HEK293 (cell line): ENCODE results near the gene WNT7B.

Experiments
- CTCF ChIA-PET: fragments of 350-600 bp; formaldehyde crosslinking; extraction: SDS; loops from one replicate; lab custom pipeline; 2021; ENCODE audit warnings: antibody characterized with exemption; lab: Yijun Ruan, JAX
- POLR2A ChIA-PET: fragments of 300-600 bp; formaldehyde crosslinking; extraction: SDS; loops from one replicate; lab custom pipeline; 2020; ENCODE audit warnings: antibody characterized with exemption, inconsistent platforms; lab: Yijun Ruan, JAX
- H3K27ac ChIP-seq: fragments of 200-500 bp; sonication (Bioruptor generic); 2 replicates; pipeline ENCODE4 v1.5.1; 2014; ENCODE audit warnings: low read depth, low read length, control low read depth, inconsistent platforms; ENCODE audit errors: extremely low read depth
- H3K36me3 ChIP-seq, 2 experiments: fragments of 200-500 bp in 1 of 2; sonication (Bioruptor generic) in 1 of 2; 1 replicate in 1 of 2; 2 replicates in 1 of 2; pipeline ENCODE4 v1.5.1; 2014 to 2017; ENCODE audit warnings: inconsistent platforms in 2 of 2, low read length in 2 of 2; ENCODE audit not compliant: control insufficient read depth in 2 of 2, insufficient read depth in 1 of 2
- H3K4me1 ChIP-seq: fragments of 200-500 bp; sonication (Bioruptor generic); 2 replicates; pipeline ENCODE4 v1.5.1; 2014; ENCODE audit warnings: mild to moderate bottlenecking, low read length, inconsistent platforms; ENCODE audit not compliant: control insufficient read depth, insufficient read depth
- H3K4me3 ChIP-seq: 2 replicates; pipeline ENCODE4 v1.5.1; 2011; ENCODE audit warnings: low read depth, mild to moderate bottlenecking, control low read depth, low read length, moderate library complexity
- H3K9me3 ChIP-seq: fragments of 200-500 bp; sonication (Bioruptor generic); 2 replicates; pipeline ENCODE4 v1.5.1; 2014; ENCODE audit warnings: low read depth, low read length, inconsistent platforms; ENCODE audit not compliant: control insufficient read depth, insufficient read depth
- BCL11A ChIP-seq: fragments of 450-650 bp; formaldehyde crosslinking; IDR thresholded peaks from 2 replicates; pipeline ENCODE4 v1.5.1; 2016; ENCODE audit warnings: low read depth, missing biosample characterization, missing genetic modification characterization
- FEZF1 ChIP-seq: fragments of 450-650 bp; formaldehyde crosslinking; IDR thresholded peaks from 2 replicates; pipeline ENCODE4 v1.5.1; 2016; ENCODE audit warnings: missing biosample characterization, missing genetic modification characterization
- GLIS2 ChIP-seq: fragments of 450-650 bp; formaldehyde crosslinking; IDR thresholded peaks from 2 replicates; pipeline ENCODE4 v1.5.1; 2016; ENCODE audit warnings: missing biosample characterization, missing genetic modification characterization
- RBAK ChIP-seq: fragments of 450-650 bp; formaldehyde crosslinking; IDR thresholded peaks from 2 replicates; pipeline ENCODE4 v1.5.1; 2016; ENCODE audit warnings: missing biosample characterization, missing genetic modification characterization
- ZFP41 ChIP-seq: fragments of 450-650 bp; formaldehyde crosslinking; IDR thresholded peaks from 2 replicates; pipeline ENCODE4 v1.5.1; 2016; ENCODE audit warnings: missing biosample characterization, missing genetic modification characterization, borderline replicate concordance
- ZNF133 ChIP-seq: fragments of 450-650 bp; formaldehyde crosslinking; IDR thresholded peaks from 2 replicates; pipeline ENCODE4 v1.5.1; 2016; ENCODE audit warnings: missing biosample characterization, missing genetic modification characterization
- ZNF146 ChIP-seq: fragments of 450-650 bp; formaldehyde crosslinking; IDR thresholded peaks from 2 replicates; pipeline ENCODE4 v1.5.1; 2016; ENCODE audit warnings: missing biosample characterization, missing genetic modification characterization
- ZNF169 ChIP-seq: fragments of 450-650 bp; formaldehyde crosslinking; IDR thresholded peaks from 2 replicates; pipeline ENCODE4 v1.5.1; 2016; ENCODE audit warnings: missing biosample characterization, missing genetic modification characterization
- ZNF184 ChIP-seq: fragments of 450-650 bp; IDR thresholded peaks from 2 replicates; pipeline ENCODE4 v1.5.1; 2018; ENCODE audit warnings: missing biosample characterization, mild to moderate bottlenecking, missing genetic modification characterization
- ZNF23 ChIP-seq: fragments of 450-650 bp; formaldehyde crosslinking; IDR thresholded peaks from 2 replicates; pipeline ENCODE4 v1.5.1; 2016; ENCODE audit warnings: missing biosample characterization, missing genetic modification characterization, borderline replicate concordance
- ZNF560 ChIP-seq: fragments of 450-650 bp; formaldehyde crosslinking; IDR thresholded peaks from 2 replicates; pipeline ENCODE4 v1.5.1; 2017; ENCODE audit warnings: missing biosample characterization, missing genetic modification characterization, borderline replicate concordance
- ZNF621 ChIP-seq: fragments of 450-650 bp; formaldehyde crosslinking; IDR thresholded peaks from 2 replicates; pipeline ENCODE4 v1.5.1; 2017; ENCODE audit warnings: missing biosample characterization, missing genetic modification characterization
- ZNF623 ChIP-seq: fragments of 450-650 bp; formaldehyde crosslinking; IDR thresholded peaks from 2 replicates; pipeline ENCODE4 v1.5.1; 2016; ENCODE audit warnings: missing biosample characterization, missing genetic modification characterization
- ZNF768 ChIP-seq: fragments of 450-650 bp; formaldehyde crosslinking; IDR thresholded peaks from 2 replicates; pipeline ENCODE4 v1.5.1; 2018; ENCODE audit warnings: missing biosample characterization, mild to moderate bottlenecking, missing genetic modification characterization
- ZNF792 ChIP-seq: fragments of 450-650 bp; formaldehyde crosslinking; IDR thresholded peaks from 2 replicates; pipeline ENCODE4 v1.5.1; 2016; ENCODE audit warnings: missing biosample characterization, missing genetic modification characterization
- ZSCAN4 ChIP-seq: fragments of 450-650 bp; formaldehyde crosslinking; IDR thresholded peaks from 2 replicates; pipeline ENCODE4 v1.5.1; 2017; ENCODE audit warnings: missing biosample characterization, missing genetic modification characterization
- TF ChIP-seq, protein P1 (sequence below): fragments of 450-650 bp; formaldehyde crosslinking; IDR thresholded peaks from 2 replicates; pipeline ENCODE4; 2016; ENCODE audit warnings: missing biosample characterization, missing genetic modification characterization
- TF ChIP-seq, protein P2 (sequence below): fragments of 450-650 bp; formaldehyde crosslinking; IDR thresholded peaks from 2 replicates; pipeline ENCODE4 v1.5.0; 2017; ENCODE audit warnings: missing biosample characterization, missing genetic modification characterization, borderline replicate concordance
- TF ChIP-seq, protein P3 (sequence below): IDR thresholded peaks from 2 replicates; pipeline ENCODE4 v1.6.1; 2011; ENCODE audit warnings: mild to moderate bottlenecking, low read depth, low read length, borderline replicate concordance
- TF ChIP-seq, protein P4 (sequence below): fragments of 450-650 bp; formaldehyde crosslinking; IDR thresholded peaks from 2 replicates; pipeline ENCODE4 v1.5.1; 2017; ENCODE audit warnings: missing biosample characterization, missing genetic modification characterization

The WNT7B gene

GRCh38 chr22:45942344-45942743, 34.6 kb downstream of the WNT7B start:
- ChIA-PET POLR2A (no interaction called here), CTCF (no interaction called here)
- TF ChIP-seq ZNF623 (tag by site-specific recombination) (no peak), GLIS2 (0 out of 2 replicates have a peak, but pooled peaks have one; percentile 40), BCL11A (tag by site-specific recombination) (0 out of 2 replicates have a peak, but pooled peaks have one; percentile 34)
- Histone ChIP-seq H3K27ac (no peak overlapping the region), H3K36me3 (no peaks in the 10 kb centered on the region), H3K9me3 (no peaks in the 10 kb centered on the region), H3K4me1 (no peaks in the 10 kb centered on the region), H3K4me3 (no peak overlapping the region)

DNA sequence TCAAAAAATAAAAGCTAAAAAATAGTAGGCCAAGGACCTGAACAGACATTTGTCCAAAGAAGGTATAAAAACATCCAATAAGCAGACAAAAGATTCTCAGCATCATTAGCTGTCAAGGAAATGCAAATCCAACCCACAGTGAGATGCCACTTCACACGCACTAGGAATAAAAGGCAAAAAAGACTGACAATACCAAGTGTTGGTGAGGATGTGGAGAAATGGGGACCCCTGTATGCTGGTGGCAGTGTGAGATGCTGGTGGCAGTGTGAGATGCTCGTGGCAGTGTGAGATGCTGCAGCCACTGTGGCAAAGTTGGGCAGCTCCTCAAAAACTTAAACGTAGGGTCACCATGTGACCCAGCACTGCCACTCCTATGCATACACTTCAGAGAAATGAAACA, 38.0 kb downstream of the WNT7B start:
- POLR2A ChIA-PET = no interaction called here
- H3K4me1 ChIP-seq = peaks cover 13% of the 10 kb centered on the region
- no peaks in the 10 kb centered on the region for H3K9me3 ChIP-seq
- CTCF ChIA-PET = interaction anchor here (0.6 to 0.9 kb wide), 2 partner anchors 31 to 82 kb away, joined by 3 read pairs; no protein-coding TSS in a partner anchor
- no peak overlapping the region for H3K27ac ChIP-seq
- TF ChIP-seq ZNF621 (no peak), ZNF184 (peak; percentile 99)
- TF ChIP-seq, protein P1, sequence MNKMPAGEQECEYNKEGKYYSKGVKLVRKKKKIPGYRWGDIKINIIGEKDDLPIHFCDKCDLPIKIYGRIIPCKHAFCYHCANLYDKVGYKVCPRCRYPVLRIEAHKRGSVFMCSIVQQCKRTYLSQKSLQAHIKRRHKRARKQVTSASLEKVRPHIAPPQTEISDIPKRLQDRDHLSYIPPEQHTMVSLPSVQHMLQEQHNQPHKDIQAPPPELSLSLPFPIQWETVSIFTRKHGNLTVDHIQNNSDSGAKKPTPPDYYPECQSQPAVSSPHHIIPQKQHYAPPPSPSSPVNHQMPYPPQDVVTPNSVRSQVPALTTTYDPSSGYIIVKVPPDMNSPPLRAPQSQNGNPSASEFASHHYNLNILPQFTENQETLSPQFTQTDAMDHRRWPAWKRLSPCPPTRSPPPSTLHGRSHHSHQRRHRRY (tag by site-specific recombination) = no peak
- H3K4me3 ChIP-seq = no peak overlapping the region
- no peaks in the 10 kb centered on the region for H3K36me3 ChIP-seq

DNA sequence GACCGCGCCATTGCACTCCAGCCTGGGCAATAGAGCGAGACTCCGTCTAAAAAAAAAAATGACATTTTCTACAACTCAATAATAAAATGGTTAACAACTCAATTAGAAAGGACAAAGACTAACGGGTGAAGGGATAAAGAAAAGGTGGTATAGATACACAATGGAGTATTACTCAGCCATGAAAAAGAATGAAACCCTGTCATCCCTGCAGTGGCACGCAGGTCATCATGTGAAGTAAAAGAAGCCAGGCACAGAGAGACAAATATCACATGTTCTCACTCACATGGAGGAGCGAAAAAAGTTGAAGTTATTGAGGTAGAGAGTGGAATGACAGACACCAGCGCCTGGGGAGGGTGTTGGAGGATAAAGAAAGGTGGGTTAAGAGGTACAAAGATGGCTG, 39.0 kb downstream of the WNT7B start:
- peaks cover 13% of the 10 kb centered on the region for H3K4me1 ChIP-seq
- H3K27ac ChIP-seq = no peak overlapping the region
- ChIA-PET POLR2A (no interaction called here), CTCF (no interaction called here)
- H3K9me3 ChIP-seq = no peaks in the 10 kb centered on the region
- no peak overlapping the region for H3K4me3 ChIP-seq
- H3K36me3 ChIP-seq = no peaks in the 10 kb centered on the region
- TF ChIP-seq ZNF184 = no peak
- TF ChIP-seq ZNF146 (tag by site-specific recombination) = peak; percentile 92
- no peak for TF ChIP-seq ZNF23 (tag by site-specific recombination)
- no peak for TF ChIP-seq ZNF169
- no peak for TF ChIP-seq FEZF1 (tag by site-specific recombination)

DNA sequence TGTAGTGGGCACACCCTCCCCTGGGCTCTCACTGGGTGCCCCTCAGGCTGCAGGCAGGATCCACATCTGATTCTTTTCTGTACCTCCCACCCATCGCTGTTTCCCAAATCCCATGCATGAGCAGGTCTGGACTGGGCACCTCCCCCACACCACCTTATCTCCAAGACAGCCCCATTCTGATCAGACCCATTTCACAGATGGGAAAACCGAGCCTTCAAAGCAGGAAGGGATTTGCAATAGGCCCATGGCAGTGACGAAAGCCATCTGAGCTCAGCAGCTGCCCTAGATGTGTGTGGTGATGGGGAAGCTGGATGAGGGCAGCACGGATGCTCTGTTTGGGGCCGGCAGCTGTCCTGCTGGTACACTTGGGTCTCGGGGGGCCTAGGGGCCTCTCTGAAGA, 41.4 kb downstream of the WNT7B start:
- Histone ChIP-seq H3K4me3 (no peak overlapping the region), H3K4me1 (peaks cover 13% of the 10 kb centered on the region), H3K9me3 (no peaks in the 10 kb centered on the region), H3K27ac (no peak overlapping the region), H3K36me3 (no peaks in the 10 kb centered on the region)
- TF ChIP-seq, protein P2, sequence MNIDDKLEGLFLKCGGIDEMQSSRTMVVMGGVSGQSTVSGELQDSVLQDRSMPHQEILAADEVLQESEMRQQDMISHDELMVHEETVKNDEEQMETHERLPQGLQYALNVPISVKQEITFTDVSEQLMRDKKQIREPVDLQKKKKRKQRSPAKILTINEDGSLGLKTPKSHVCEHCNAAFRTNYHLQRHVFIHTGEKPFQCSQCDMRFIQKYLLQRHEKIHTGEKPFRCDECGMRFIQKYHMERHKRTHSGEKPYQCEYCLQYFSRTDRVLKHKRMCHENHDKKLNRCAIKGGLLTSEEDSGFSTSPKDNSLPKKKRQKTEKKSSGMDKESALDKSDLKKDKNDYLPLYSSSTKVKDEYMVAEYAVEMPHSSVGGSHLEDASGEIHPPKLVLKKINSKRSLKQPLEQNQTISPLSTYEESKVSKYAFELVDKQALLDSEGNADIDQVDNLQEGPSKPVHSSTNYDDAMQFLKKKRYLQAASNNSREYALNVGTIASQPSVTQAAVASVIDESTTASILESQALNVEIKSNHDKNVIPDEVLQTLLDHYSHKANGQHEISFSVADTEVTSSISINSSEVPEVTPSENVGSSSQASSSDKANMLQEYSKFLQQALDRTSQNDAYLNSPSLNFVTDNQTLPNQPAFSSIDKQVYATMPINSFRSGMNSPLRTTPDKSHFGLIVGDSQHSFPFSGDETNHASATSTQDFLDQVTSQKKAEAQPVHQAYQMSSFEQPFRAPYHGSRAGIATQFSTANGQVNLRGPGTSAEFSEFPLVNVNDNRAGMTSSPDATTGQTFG (tag by site-specific recombination) = no peak
- TF ChIP-seq, protein P3, sequence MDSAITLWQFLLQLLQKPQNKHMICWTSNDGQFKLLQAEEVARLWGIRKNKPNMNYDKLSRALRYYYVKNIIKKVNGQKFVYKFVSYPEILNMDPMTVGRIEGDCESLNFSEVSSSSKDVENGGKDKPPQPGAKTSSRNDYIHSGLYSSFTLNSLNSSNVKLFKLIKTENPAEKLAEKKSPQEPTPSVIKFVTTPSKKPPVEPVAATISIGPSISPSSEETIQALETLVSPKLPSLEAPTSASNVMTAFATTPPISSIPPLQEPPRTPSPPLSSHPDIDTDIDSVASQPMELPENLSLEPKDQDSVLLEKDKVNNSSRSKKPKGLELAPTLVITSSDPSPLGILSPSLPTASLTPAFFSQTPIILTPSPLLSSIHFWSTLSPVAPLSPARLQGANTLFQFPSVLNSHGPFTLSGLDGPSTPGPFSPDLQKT = no peak
- TF ChIP-seq, protein P4, sequence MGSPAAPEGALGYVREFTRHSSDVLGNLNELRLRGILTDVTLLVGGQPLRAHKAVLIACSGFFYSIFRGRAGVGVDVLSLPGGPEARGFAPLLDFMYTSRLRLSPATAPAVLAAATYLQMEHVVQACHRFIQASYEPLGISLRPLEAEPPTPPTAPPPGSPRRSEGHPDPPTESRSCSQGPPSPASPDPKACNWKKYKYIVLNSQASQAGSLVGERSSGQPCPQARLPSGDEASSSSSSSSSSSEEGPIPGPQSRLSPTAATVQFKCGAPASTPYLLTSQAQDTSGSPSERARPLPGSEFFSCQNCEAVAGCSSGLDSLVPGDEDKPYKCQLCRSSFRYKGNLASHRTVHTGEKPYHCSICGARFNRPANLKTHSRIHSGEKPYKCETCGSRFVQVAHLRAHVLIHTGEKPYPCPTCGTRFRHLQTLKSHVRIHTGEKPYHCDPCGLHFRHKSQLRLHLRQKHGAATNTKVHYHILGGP (tag by site-specific recombination) = no peak
- TF ChIP-seq ZNF792 (tag by site-specific recombination) (no peak), ZNF133 (tag by site-specific recombination) (no peak), RBAK (tag by site-specific recombination) (no peak), ZNF560 (no peak), ZFP41 (no peak), ZNF768 (no peak), ZSCAN4 (tag by site-specific recombination) (no peak)
- POLR2A ChIA-PET = no interaction called here
- CTCF ChIA-PET = interaction anchor here (0.6 kb wide), 1 partner anchor 361 kb away, joined by 3 read pairs; no protein-coding TSS in a partner anchor
